RWPE1 (cell line): ENCODE results near the gene ZYG11B.
A peak's percentile ranks its signal among the peaks of the same experiment; 100 is the strongest.
"Not testable (repeated sequence)": the region's sequence is repeated elsewhere in the genome, so short reads cannot be mapped to it uniquely, and the experiment has no call there.

Source experiments
- CTCF ChIA-PET: fragments of 350-600 bp; sonication (Branson Sonifier 250); formaldehyde crosslinking; extraction: SDS; loops from one replicate; lab custom pipeline; 2021; lab: Yijun Ruan, JAX
- POLR2A ChIA-PET: fragments of 400-600 bp; formaldehyde crosslinking; extraction: SDS; loops from one replicate; lab custom pipeline; 2020; ENCODE audit warnings: antibody characterized with exemption; ENCODE audit not compliant: low non-redundant PET; lab: Yijun Ruan, JAX
- DNase-seq: peaks from one replicate; pipeline ENCODE4 v3.0.0; 2012; ENCODE audit warnings: low spot score
- H3K27ac ChIP-seq: fragments of 450-650 bp; 2 replicates; pipeline ENCODE4 v1.5.1; 2017
- CTCF ChIP-seq: fragments of 450-650 bp; conservative IDR thresholded peaks from 2 replicates; pipeline ENCODE4 v1.5.1; 2017; ENCODE audit warnings: low read depth, mild to moderate bottlenecking

The ZYG11B gene

GRCh38 chr1:52798331-52798730, 72.1 kb downstream of the ZYG11B start:
- TF ChIP-seq CTCF: no peak
- H3K27ac ChIP-seq: no peak overlapping the region
- POLR2A ChIA-PET: no interaction called here
- CTCF ChIA-PET: no interaction called here
- no peak for DNase-seq

GRCh38 chr1:52801011-52801410, 74.8 kb downstream of the ZYG11B start:
- no peak for TF ChIP-seq CTCF
- no peak overlapping the region for H3K27ac ChIP-seq
- CTCF ChIA-PET: no interaction called here
- DNase-seq: no peak
- POLR2A ChIA-PET: interaction anchor here (0.6 kb wide), 1 partner anchor 15 kb away, joined by 3 read pairs; no protein-coding TSS in a partner anchor

- CTCF ChIA-PET, POLR2A ChIA-PET, DNase-seq: not testable (repeated sequence)
These were observed 77.8 kb downstream of the ZYG11B start for GRCh38 chr1:52804083-52804482.

GRCh38 chr1:52814465-52814864, 88.2 kb downstream of the ZYG11B start:
- no peak for TF ChIP-seq CTCF
- ChIA-PET POLR2A (no interaction called here), CTCF (interaction anchor here (0.6 kb wide), 1 partner anchor 125 kb away, joined by 4 read pairs; no protein-coding TSS in a partner anchor)
- no peak overlapping the region for H3K27ac ChIP-seq
- DNase-seq: no peak

More at GRCh38 chr1:52804083-52804482, 77.8 kb downstream of the ZYG11B start:
- H3K27ac ChIP-seq: not testable (repeated sequence)

GRCh38 chr1:52820830-52821229, 94.6 kb downstream of the ZYG11B start:
- DNase-seq, POLR2A ChIA-PET, H3K27ac ChIP-seq: not testable (repeated sequence)
- CTCF ChIA-PET: interaction anchor here (0.7 kb wide), 1 partner anchor 226 kb away, joined by 5 read pairs; no protein-coding TSS in a partner anchor

- CTCF ChIA-PET: interaction anchor here (0.5 to 0.8 kb wide), 6 partner anchors 10 to 913 kb away, joined by 3 to 5 read pairs (median 3); partner anchors contain the start of gene ZYG11A
- TF ChIP-seq CTCF: peak; percentile 32
- POLR2A ChIA-PET: interaction anchor here (0.5 kb wide), 1 partner anchor 61 kb away, joined by 4 read pairs; no protein-coding TSS in a partner anchor
- H3K27ac ChIP-seq: no peak overlapping the region
- DNase-seq: peak; percentile 17
These were observed 99.6 kb downstream of the ZYG11B start for GRCh38 chr1:52825868-52826267.

- TF ChIP-seq CTCF: no peak
- no peak overlapping the region for H3K27ac ChIP-seq
- POLR2A ChIA-PET: no interaction called here
- CTCF ChIA-PET: interaction anchor here (1.0 kb wide), 1 partner anchor 135 kb away, joined by 5 read pairs; no protein-coding TSS in a partner anchor
- DNase-seq: no peak
These were observed 108.5 kb downstream of the ZYG11B start for GRCh38 chr1:52834798-52835197.
